GM12872 (cell line): ENCODE measurements around the gene DACH1.

Experiments
- CTCF ChIP-seq: IDR thresholded peaks from 3 replicates; pipeline ENCODE4 v1.5.1; 2011; ENCODE audit warnings: low read depth, mild to moderate bottlenecking, low read length, moderate library complexity; ENCODE audit not compliant: insufficient read depth

The DACH1 gene

GRCh38 chr13:71699342-71699741, 167.7 kb downstream of the DACH1 start:
- no peak for TF ChIP-seq CTCF

DNA sequence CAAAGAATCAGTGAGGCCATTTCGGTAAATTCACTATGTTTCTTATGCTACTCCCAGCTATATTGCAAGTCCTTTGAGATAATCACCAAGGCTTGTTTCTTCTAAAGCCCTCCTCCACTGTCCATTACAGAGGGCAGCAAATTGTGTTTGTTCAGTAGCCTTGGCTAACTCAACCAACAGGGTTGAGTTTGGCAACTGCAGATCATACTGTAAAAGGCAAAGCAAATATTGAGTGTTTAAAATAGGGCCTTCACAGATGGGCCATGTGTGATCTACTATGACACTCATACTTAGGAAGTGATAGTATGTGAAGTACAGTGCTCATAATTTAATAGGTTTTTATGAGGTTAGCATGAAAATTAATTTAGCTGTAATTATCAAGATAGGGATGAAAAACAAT, 171.3 kb downstream of the DACH1 start:
- TF ChIP-seq CTCF = no peak

- no peak for TF ChIP-seq CTCF
These were observed 181.9 kb downstream of the DACH1 start for GRCh38 chr13:71685072-71685471.

DNA sequence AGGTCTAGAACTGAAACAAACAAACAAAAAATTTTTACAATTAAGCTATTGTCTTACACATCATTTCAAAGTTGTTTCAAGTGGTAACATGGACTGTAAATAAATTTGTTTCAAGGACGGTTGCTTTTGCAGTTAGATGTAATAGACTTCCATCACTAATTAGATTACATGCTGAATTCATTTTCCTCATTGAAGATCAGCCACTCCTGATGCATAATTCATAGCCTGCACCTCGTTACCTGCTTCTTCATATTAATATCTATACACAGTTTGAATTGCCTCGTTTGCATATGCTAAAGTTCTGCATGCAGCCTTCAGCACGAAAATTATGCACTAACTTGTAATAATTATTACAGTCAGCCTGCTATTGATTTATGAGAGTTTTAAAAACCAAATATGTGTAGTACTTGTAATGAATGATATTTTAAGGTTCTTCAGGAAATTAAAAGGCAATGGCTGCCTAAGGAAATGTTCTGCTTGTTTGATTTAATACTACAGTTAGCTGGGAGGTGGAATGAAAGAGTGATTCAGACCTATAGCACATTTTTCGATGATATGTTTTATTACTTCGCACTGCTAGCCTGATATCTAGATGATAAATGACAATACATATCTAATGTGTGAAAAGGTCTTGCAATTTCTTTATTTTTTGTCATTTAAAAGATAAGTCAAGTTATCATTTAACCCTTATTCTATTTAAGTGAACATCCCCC, 184.9 kb downstream of the DACH1 start:
- TF ChIP-seq CTCF = no peak

DNA sequence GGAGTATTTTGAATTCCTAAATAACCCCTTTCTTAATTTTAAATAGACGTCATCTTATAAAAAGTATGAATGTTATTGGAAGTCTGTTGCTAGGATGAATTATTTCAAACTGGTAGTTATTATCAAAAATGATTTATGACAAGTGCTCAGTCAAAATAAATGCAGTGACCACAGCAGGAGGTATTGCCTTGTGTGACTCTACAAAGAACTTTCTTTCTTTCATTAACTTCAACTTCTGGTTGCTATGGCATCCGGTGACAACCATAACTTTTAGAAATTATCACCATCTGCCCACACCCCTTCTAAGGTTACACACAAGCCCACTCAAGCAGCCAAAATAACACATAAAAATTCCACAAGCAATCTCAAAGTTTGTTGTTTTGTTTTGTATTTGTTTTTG, 189.9 kb downstream of the DACH1 start:
- no peak for TF ChIP-seq CTCF

DNA sequence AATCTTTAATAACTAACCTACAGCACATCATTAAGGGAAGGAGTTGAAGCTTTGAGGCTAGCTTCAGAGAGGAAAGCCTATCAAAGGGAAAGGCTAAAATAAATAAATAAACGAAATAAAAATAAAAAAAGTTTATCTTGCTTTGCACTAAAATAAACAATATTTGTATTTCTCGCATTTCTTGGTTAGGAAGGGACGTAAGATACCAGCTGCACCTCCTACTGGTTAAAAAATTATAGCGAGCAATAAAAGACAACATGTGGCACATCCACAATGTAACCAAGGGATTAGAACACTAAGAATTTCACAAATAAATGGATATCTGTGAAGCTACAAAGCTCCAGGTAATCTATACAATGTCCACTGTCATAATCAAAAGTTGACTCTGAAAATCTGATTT, 194.5 kb downstream of the DACH1 start:
- TF ChIP-seq CTCF = no peak

DNA sequence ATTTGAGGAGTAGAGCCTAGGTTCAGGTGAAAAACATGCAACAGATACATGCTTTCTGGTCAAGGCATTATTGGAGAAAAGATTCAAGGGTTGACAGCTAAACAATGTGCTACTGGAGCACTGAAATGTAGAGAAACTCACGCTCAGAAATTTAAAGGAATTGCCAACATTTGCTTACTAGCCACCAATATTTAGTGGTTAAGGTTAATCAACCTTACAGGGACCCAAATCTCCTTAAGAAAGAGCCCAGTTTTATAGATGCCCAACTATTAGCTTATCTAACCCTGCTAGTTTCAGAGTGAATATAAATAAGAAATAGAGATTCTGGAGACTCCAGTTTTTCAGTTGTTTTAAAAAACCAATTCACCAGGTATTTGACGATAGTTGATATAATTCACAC, 203.6 kb downstream of the DACH1 start:
- TF ChIP-seq CTCF = no peak
